Trophoblast cell (in vitro differentiated cells and primary cell): ENCODE results near the gene GTPBP4.
"Not testable (repeated sequence)": the region's sequence is repeated elsewhere in the genome, so short reads cannot be mapped to it uniquely, and the experiment has no call there.

Source experiments
- DNase-seq, 2 donors: peaks; one replicate each; pipeline ENCODE4 v3.0.0-alpha.2; 2016
- H2AFZ ChIP-seq: 2 replicates; pipeline ENCODE4 v1.6.1; 2013; ENCODE audit warnings: low read length, moderate library complexity, mild to moderate bottlenecking; ENCODE audit not compliant: insufficient read depth, poor library complexity
- H2AK5ac ChIP-seq: 2 replicates; pipeline ENCODE4 v1.6.1; 2013; ENCODE audit warnings: mild to moderate bottlenecking, low read length
- H2BK120ac ChIP-seq: 2 replicates; pipeline ENCODE4 v1.6.1; 2013; ENCODE audit warnings: low read length, mild to moderate bottlenecking, moderate library complexity; ENCODE audit not compliant: insufficient read depth, poor library complexity
- H2BK12ac ChIP-seq: 2 replicates; pipeline ENCODE4 v1.6.1; 2013; ENCODE audit warnings: mild to moderate bottlenecking, low read length, moderate library complexity
- H2BK5ac ChIP-seq: 2 replicates; pipeline ENCODE4 v1.6.1; 2013; ENCODE audit warnings: low read length, low read depth, moderate library complexity, mild to moderate bottlenecking; ENCODE audit not compliant: poor library complexity
- H3K14ac ChIP-seq: 2 replicates; pipeline ENCODE4 v1.6.1; 2013; ENCODE audit warnings: mild to moderate bottlenecking, low read length
- H3K18ac ChIP-seq: 2 replicates; pipeline ENCODE4 v1.6.1; 2013; ENCODE audit warnings: mild to moderate bottlenecking, low read length
- H3K23ac ChIP-seq: 2 replicates; pipeline ENCODE4 v1.6.1; 2013; ENCODE audit warnings: low read length
- H3K27ac ChIP-seq: 2 replicates; pipeline ENCODE4 v1.5.1; 2013; ENCODE audit warnings: low read depth, mild to moderate bottlenecking, inconsistent platforms, low read length, moderate library complexity
- H3K27me3 ChIP-seq: 2 replicates; pipeline ENCODE4 v1.6.1; 2013; ENCODE audit warnings: inconsistent platforms, mild to moderate bottlenecking, low read length, moderate library complexity; ENCODE audit not compliant: insufficient read depth
- H3K36me3 ChIP-seq, 2 experiments: 1 replicate in 1 of 2; 2 replicates in 1 of 2; pipeline ENCODE4 v1.6.1; 2013; ENCODE audit warnings: low read length in 2 of 2, mild to moderate bottlenecking in 2 of 2, moderate library complexity in 1 of 2; ENCODE audit not compliant: insufficient read depth in 2 of 2, control insufficient read depth in 1 of 2
- H3K4ac ChIP-seq: 2 replicates; pipeline ENCODE4 v1.6.1; 2013; ENCODE audit warnings: low read depth, mild to moderate bottlenecking, low read length, moderate library complexity
- H3K4me1 ChIP-seq, 2 experiments: 1 replicate in 1 of 2; 2 replicates in 1 of 2; pipeline ENCODE4 v1.6.1; 2013; ENCODE audit warnings: low read length in 2 of 2, mild to moderate bottlenecking in 2 of 2, moderate library complexity in 1 of 2; ENCODE audit not compliant: insufficient read depth in 2 of 2, control insufficient read depth in 1 of 2
- H3K4me2 ChIP-seq: 2 replicates; pipeline ENCODE4 v1.6.1; 2013; ENCODE audit warnings: inconsistent platforms, mild to moderate bottlenecking, low read length, moderate library complexity
- H3K4me3 ChIP-seq: 2 replicates; pipeline ENCODE4 v1.5.1; 2013; ENCODE audit warnings: mild to moderate bottlenecking, low read depth, low read length, inconsistent platforms
- H3K79me1 ChIP-seq: one replicate; pipeline ENCODE4 v1.6.1; 2013; ENCODE audit warnings: low read length
- H3K79me2 ChIP-seq: 2 replicates; pipeline ENCODE4 v1.6.1; 2013; ENCODE audit warnings: low read length, mild to moderate bottlenecking; ENCODE audit not compliant: control insufficient read depth, insufficient read depth, poor library complexity
- H3K9ac ChIP-seq: 2 replicates; pipeline ENCODE4 v1.6.1; 2013; ENCODE audit warnings: mild to moderate bottlenecking, low read length
- H3K9me3 ChIP-seq: 2 replicates; pipeline ENCODE4 v1.6.1; 2013; ENCODE audit warnings: low read depth, mild to moderate bottlenecking, control low read depth, inconsistent platforms, low read length; ENCODE audit not compliant: insufficient read depth
- H4K12ac ChIP-seq: 2 replicates; pipeline ENCODE4 v1.6.1; 2013; ENCODE audit warnings: low read depth, mild to moderate bottlenecking, low read length, moderate library complexity
- H4K8ac ChIP-seq: 2 replicates; pipeline ENCODE4 v1.6.1; 2013; ENCODE audit warnings: low read depth, mild to moderate bottlenecking, low read length, moderate library complexity
- H4K91ac ChIP-seq: one replicate; pipeline ENCODE4 v1.6.1; 2013; ENCODE audit warnings: low read depth, mild to moderate bottlenecking, low read length, moderate library complexity
- WGBS: extraction: QIAGEN DNeasy Blood & Tissue Kit; methylation state at CpG from one replicate; pipeline ENCODE4 v1.1.7; 2013; ENCODE audit warnings: missing lambda C conversion rate; ENCODE audit not compliant: insufficient read length, insufficient coverage; ENCODE audit errors: extremely low coverage; 5-methylcytosine and 5-hydroxymethylcytosine counted together

Gene GTPBP4

DNA sequence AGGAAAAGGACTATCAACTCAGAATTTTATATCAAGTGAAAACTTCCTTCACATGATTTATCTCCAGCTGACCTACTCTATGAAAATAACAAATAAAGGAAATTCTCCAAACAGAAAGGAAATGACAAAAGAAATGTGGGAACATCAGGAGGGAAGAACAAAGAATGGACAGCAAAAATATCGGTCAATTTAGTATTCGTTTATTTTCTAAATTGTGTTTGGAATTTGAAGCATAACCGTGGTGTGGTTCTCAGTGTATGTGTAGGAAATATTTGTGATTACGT lies 76.7 kb downstream of the GTPBP4 start:
- Histone ChIP-seq H3K27ac (no peak overlapping the region), H3K27me3 (no peaks in the 10 kb centered on the region), H3K9ac (no peak overlapping the region), H3K79me2 (no peaks in the 10 kb centered on the region), H4K8ac (no peak overlapping the region), H2BK120ac (no peak overlapping the region), H3K23ac (no peak overlapping the region), H3K4me2 (no peak overlapping the region), H2BK12ac (no peak overlapping the region), H4K12ac (no peak overlapping the region), H2AK5ac (no peak overlapping the region), H3K36me3 (peaks cover 0 to 5% of the 10 kb centered on the region in 2 experiments), H2BK5ac (no peak overlapping the region), H3K4me1 (no peaks in the 10 kb centered on the region), H3K79me1 (no peaks in the 10 kb centered on the region), H3K4ac (no peak overlapping the region), H4K91ac (no peak overlapping the region), H2AFZ (no peak overlapping the region), H3K18ac (no peak overlapping the region), H3K9me3 (no peaks in the 10 kb centered on the region), H3K14ac (no peak overlapping the region), H3K4me3 (no peak overlapping the region)
- no peak for DNase-seq
- 100% methylated on average over 2 of the region's 4 CpGs for WGBS

DNA sequence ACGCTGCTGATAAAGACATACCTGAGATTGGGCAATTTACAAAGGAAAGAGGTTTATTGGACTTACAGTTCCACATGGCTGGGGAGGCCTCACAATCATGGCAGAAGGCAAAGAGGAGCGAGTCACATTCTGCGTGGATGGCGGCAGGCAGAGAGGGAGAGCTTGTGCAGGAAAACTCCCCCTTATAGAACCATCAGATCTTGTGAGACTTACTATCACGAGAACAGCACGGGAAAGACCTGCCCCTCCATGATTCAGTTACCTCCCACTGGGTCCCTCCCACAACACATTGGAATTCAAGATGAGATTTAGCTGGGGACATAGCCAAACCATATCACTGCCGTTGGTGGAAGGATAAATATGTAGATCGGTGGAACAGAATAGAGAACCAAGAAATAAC lies 78.5 kb downstream of the GTPBP4 start:
- no CpG with 5 or more reads among the region's 8 CpGs for WGBS
- H3K4me1 ChIP-seq, H2BK12ac ChIP-seq: not testable (repeated sequence)

DNA sequence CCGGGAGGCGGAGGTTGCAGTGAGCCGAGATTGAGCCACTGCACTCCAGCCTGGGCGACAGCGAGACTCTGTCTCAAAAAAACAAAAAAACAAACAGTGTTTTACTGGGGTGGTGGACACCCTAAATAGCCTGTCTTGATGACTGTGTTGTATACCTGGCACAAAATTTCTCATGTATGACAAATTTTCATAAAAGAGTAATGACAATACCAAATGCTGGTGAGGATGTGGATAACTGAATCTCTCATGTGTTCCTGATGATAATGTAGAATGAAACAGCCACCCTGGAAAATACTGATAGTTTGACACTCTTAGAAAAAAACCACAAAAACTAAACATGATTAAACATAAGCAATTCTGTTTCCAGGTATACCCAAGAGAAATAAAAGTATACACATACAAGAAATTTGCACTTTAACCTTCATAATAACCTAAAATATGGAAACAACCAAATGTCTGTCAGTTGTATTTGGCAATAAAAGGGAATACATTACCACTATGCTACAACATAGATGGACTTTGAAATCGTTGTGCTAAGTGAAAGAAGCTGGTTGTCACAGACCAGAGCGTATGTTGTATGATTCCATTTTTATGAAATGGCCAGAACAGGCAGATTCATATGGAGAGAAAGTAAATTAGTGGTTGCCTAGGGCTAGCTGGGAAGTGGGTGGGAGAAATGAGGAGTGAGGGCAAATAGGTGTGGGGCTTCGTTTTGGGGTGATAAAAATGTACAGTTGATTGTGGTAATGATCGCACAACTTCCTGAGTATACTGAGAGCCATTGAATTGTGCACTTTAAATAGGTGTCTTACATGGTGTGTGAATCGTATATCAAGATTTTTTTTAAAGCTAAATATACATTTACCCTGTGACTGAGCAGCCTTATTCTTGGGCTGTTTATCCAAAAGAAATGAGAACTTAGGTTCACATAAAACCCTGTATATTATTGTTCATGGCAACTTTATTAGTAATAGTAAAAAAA lies 80.4 kb downstream of the GTPBP4 start:
- no CpG with 5 or more reads among the region's 10 CpGs for WGBS
- H3K79me1 ChIP-seq: no peaks in the 10 kb centered on the region

More for the DNA sequence above, 78.5 kb downstream of the GTPBP4 start:
- not testable (repeated sequence) for H3K27me3 ChIP-seq, H3K9me3 ChIP-seq, H3K4ac ChIP-seq, H3K14ac ChIP-seq, H3K18ac ChIP-seq, H3K4me3 ChIP-seq, H3K27ac ChIP-seq, H2AFZ ChIP-seq, DNase-seq, H3K23ac ChIP-seq, H2AK5ac ChIP-seq, H3K79me2 ChIP-seq, H4K12ac ChIP-seq, H2BK5ac ChIP-seq, H3K9ac ChIP-seq, H3K4me2 ChIP-seq, H2BK120ac ChIP-seq, H3K36me3 ChIP-seq, H3K79me1 ChIP-seq, H4K8ac ChIP-seq, H4K91ac ChIP-seq

More for the DNA sequence above, 80.4 kb downstream of the GTPBP4 start:
- H3K9ac ChIP-seq: no peak overlapping the region
- H4K12ac ChIP-seq: no peak overlapping the region
- no peak overlapping the region for H2AFZ ChIP-seq
- H3K18ac ChIP-seq: no peak overlapping the region
- H3K36me3 ChIP-seq: peaks cover 8% of the 10 kb centered on the region in 2 experiments
- no peak overlapping the region for H3K23ac ChIP-seq
- H2AK5ac ChIP-seq: no peak overlapping the region
- no peak overlapping the region for H4K8ac ChIP-seq
- no peak overlapping the region for H3K4me3 ChIP-seq
- no peak overlapping the region for H2BK5ac ChIP-seq
- H3K14ac ChIP-seq: no peak overlapping the region
- H3K4me1 ChIP-seq: peaks cover 0 to 2% of the 10 kb centered on the region in 2 experiments
- H3K9me3 ChIP-seq: no peaks in the 10 kb centered on the region
- H3K27me3 ChIP-seq: no peaks in the 10 kb centered on the region
- H3K79me2 ChIP-seq: no peaks in the 10 kb centered on the region
- H2BK120ac ChIP-seq: no peak overlapping the region
- H3K4me2 ChIP-seq: no peak overlapping the region
- H3K27ac ChIP-seq: no peak overlapping the region
- no peak overlapping the region for H4K91ac ChIP-seq
- no peak overlapping the region for H2BK12ac ChIP-seq
- DNase-seq: no peak
- no peak overlapping the region for H3K4ac ChIP-seq
